ENCODE data around the gene S100A14. TPM values are rescaled to one million over a fixed set of nuclear protein-coding genes. Genes with fewer than 3 reads are reported as not detected.

S100A14 gene
- total RNA-seq, 2 donors from 2014 or later: 543 to 565 TPM

DNA sequence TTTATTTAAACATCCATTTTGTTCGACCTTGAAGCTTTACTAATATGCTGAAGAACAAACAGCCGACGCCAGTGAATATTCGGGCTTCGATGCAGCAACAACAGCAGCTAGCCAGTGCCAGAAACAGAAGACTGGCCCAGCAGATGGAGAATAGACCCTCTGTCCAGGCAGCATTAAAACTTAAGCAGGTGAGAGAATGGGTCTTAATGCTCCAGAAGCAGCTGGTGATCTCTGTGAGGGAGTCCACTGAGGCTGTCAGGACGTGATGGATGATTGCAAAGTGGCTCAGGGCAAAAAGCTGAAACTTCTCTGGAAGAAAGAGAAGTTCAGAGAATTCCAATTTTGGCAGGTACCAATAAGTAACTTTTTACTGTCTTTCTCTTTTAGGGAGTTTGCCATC lies 22.1 kb upstream of the S100A14 start:
- no peaks in the 10 kb centered on the region for H3K9me3 ChIP-seq
- no peak overlapping the region for H3K4me3 ChIP-seq
- H3K27ac ChIP-seq: no peak overlapping the region
- H3K4me1 ChIP-seq: peaks cover 5% of the 10 kb centered on the region
- peaks cover 42% of the 10 kb centered on the region for H3K36me3 ChIP-seq
- intact Hi-C loops (cut with DNase I): no loop called here
- H3K27me3 ChIP-seq: no peaks in the 10 kb centered on the region
- no peak for DNase-seq
- no peak overlapping the region for H3K9ac ChIP-seq (ENCODE audit: low read depth in 2 of 2, low read length in 2 of 2)
- TF ChIP-seq, protein P1, sequence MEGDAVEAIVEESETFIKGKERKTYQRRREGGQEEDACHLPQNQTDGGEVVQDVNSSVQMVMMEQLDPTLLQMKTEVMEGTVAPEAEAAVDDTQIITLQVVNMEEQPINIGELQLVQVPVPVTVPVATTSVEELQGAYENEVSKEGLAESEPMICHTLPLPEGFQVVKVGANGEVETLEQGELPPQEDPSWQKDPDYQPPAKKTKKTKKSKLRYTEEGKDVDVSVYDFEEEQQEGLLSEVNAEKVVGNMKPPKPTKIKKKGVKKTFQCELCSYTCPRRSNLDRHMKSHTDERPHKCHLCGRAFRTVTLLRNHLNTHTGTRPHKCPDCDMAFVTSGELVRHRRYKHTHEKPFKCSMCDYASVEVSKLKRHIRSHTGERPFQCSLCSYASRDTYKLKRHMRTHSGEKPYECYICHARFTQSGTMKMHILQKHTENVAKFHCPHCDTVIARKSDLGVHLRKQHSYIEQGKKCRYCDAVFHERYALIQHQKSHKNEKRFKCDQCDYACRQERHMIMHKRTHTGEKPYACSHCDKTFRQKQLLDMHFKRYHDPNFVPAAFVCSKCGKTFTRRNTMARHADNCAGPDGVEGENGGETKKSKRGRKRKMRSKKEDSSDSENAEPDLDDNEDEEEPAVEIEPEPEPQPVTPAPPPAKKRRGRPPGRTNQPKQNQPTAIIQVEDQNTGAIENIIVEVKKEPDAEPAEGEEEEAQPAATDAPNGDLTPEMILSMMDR (IDR thresholded peaks at IDR 0.05): no peak

DNA sequence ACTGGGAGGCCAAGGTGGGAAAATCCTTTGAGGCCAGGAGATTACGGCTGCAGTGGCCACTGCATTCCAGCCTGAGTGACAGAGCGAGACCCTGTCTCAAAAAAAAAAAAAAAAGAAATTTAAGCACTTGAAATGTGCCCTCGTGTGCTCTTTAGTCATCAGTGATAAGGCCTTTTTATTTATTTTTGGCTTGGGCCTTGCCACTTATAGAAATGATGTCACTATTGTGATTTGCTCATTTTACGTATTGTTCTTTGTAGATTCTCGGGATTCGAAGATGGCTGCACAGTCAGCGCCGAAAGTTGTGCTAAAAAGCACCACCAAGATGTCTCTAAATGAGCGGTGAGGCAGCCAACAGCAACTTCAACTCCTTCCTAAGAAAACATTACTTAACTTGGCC lies 20.2 kb upstream of the S100A14 start:
- DNase-seq: no peak
- Histone ChIP-seq H3K4me3 (no peak overlapping the region), H3K9me3 (no peaks in the 10 kb centered on the region)

DNA sequence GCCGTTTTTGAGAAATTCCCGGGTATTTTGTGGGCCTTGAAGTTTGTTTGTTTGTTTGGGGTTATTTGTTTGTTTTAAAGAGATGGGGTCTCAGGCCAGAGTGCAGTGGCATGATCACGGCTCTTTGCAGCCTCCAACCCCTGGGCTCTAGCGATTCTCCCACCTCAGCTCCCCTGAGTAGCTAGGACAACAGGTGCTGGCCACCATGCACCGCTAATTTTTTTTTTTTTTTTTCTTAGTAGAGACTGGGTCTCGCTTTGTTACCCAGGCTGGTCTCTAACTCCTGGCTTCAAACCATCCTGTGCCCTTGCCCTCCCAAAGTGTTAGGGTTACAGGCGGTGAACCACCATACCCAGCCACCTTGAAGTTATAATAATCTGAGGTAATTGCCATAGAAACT lies 19.7 kb upstream of the S100A14 start:
- intact Hi-C loops (cut with DNase I): no loop called here
- H3K4me3 ChIP-seq: peak overlapping the region; percentile 61
- no peaks in the 10 kb centered on the region for H3K27me3 ChIP-seq
- TF ChIP-seq, protein P1 (IDR thresholded peaks at IDR 0.05): no peak
- H3K27ac ChIP-seq: no peak overlapping the region
- no peak overlapping the region for H3K9ac ChIP-seq (ENCODE audit: low read depth in 2 of 2, low read length in 2 of 2)
- no peak for DNase-seq
- H3K4me1 ChIP-seq: peaks cover 5% of the 10 kb centered on the region
- no peaks in the 10 kb centered on the region for H3K9me3 ChIP-seq
- peaks cover 25% of the 10 kb centered on the region for H3K36me3 ChIP-seq

More for the DNA sequence above, 20.2 kb upstream of the S100A14 start:
- Histone ChIP-seq H3K4me1 (peaks cover 5% of the 10 kb centered on the region), H3K27me3 (no peaks in the 10 kb centered on the region), H3K36me3 (peaks cover 25% of the 10 kb centered on the region), H3K9ac (ENCODE audit: low read depth in 2 of 2, low read length in 2 of 2) (no peak overlapping the region), H3K27ac (no peak overlapping the region)
- intact Hi-C loops (cut with DNase I): no loop called here
- TF ChIP-seq, protein P1 (IDR thresholded peaks at IDR 0.05): no peak

DNA sequence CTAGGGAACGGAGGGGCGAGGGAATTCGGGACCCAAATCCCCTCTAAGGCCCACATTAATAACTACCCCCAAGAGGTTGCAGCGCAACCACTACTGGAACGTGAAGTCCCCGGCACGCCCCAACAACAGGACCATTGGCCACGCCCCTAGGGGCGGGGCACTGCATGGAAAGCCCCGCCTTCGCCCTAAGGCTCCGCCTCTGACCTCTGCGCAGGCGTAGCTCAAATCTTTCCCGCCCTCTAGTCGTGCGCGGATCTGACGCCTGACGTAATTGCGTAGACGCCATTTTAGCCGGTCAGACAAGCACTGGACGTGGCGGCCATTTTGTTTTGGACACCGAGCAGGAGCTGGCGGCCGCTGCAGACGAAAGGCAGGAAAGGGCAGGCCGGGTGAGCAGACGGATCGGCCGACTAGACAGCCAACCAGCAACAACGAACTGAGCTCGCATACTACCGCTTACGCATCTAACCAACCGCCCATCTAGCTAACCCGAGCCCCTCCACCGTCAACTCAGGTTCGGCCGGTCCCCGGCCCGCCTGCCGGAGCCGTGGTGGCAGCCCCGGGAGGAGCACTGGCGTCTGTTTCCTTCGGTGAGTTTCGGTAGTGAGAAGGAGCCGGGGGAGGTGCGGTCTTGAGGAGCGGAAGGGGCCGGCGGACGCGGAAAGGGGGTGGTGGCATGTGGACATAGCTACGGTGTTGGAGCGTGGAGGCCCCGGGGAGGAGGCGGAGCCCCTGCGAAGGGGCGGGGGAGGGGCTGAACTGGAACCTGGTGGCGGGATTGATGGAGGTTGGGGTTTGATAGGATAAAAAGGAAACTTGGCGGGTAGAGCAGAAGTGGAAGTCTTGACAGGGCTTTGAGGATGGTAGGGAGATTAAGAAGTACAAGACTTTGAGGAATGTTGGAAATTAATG lies 17.9 kb upstream of the S100A14 start, which contains the start of gene CHTOP:
CHTOP (plus strand) TSS at position 313 of the 912 bp plus-strand sequence. CDS start 2,523 bp downstream, outside the sequence.
- peaks cover 9% of the 10 kb centered on the region for H3K4me1 ChIP-seq

DNA sequence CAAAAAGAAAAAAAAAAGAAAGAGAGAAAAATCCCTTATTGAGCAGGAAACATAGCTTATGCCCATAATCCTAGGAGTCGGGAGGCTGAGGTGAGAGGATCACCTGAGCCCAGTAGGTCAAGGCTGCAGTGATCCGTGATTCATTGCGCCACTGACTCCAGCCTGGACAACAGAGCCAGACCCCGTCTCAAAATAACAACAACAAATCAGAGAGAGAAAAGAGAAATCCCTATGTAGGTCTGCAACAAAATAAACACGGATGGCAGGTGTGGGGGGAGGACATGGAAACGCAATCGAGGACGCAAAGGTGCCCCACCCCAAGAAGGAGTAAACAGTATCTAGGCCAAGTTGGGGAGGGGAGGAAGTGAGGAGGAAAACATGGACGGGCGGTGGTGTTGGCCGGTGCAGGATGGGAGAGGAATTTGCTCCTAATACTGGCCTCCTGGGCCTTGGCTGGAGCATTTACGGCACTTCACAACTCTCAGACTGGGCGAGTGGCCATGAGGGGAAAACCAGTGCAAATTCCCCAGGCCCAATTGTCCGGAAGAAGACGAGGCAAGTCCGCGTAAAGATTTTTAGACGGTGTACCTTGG lies 17.1 kb upstream of the S100A14 start:
- Histone ChIP-seq H3K27ac (peak overlapping the region; percentile 96), H3K4me3 (peak overlapping the region; percentile 61), H3K9ac (ENCODE audit: low read depth in 2 of 2, low read length in 2 of 2) (peak overlapping the region in 1 of 2 donors; percentile 85), H3K36me3 (peaks cover 4% of the 10 kb centered on the region), H3K27me3 (no peaks in the 10 kb centered on the region), H3K9me3 (no peaks in the 10 kb centered on the region), H3K4me1 (peaks cover 9% of the 10 kb centered on the region)
- TF ChIP-seq, protein P1 (IDR thresholded peaks at IDR 0.05): no peak
- intact Hi-C loops (cut with DNase I): no loop called here
- DNase-seq: peak; percentile 72

More for the DNA sequence above, 17.9 kb upstream of the S100A14 start, which contains the start of gene CHTOP:
- Histone ChIP-seq H3K4me3 (peak within 1 kb of the TSS; percentile 61), H3K27me3 (no peaks in the 10 kb centered on the region), H3K36me3 (peaks cover 9% of the 10 kb centered on the region), H3K9me3 (no peaks in the 10 kb centered on the region), H3K27ac (peak within 1 kb of the TSS; percentile 96), H3K9ac (ENCODE audit: low read depth in 2 of 2, low read length in 2 of 2) (peak within 1 kb of the TSS; percentile 85 to 99)
- peak; percentile 99 for DNase-seq
- intact Hi-C loops (cut with DNase I): no loop called here
- TF ChIP-seq, protein P1 (IDR thresholded peaks at IDR 0.05): no peak

Data from colonic mucosa (tissue), 4 donors.